GM12878 (cell line): ENCODE data around the gene OSBPL7. TPM values are rescaled to one million over a fixed set of nuclear protein-coding genes. Genes with fewer than 3 reads are reported as not detected.

Source experiments
- ATAC-seq: fragments of 200-7000 bp; cut with Tn5 transposase; 3 replicates; pipeline ENCODE4 v1.9.1; 2020; ENCODE audit warnings: mild to moderate bottlenecking, moderate library complexity
- BruUV-seq: library from RNA; stranded (reverse); fragments of 400-500 nt; replicated peaks from 2 replicates; lab custom pipeline; 2021; lab: Mats Ljungman, UMichigan
- CTCF ChIA-PET: fragments of 300-600 bp; sonication (Branson Sonifier 250); formaldehyde crosslinking; extraction: SDS; loops from one replicate; lab custom pipeline; 2021; ENCODE audit warnings: inconsistent platforms; lab: Yijun Ruan, JAX
- POLR2A ChIA-PET: fragments of 350-600 bp; formaldehyde crosslinking; extraction: SDS; loops from one replicate; lab custom pipeline; 2021; ENCODE audit warnings: inconsistent platforms; lab: Charles Lee
- RAD21 ChIA-PET: fragments of 300-600 bp; sonication (Branson Sonifier 250); formaldehyde crosslinking; loops from one replicate; lab custom pipeline; 2023; ENCODE audit warnings: antibody characterized with exemption; ENCODE audit not compliant: unreplicated experiment; lab: Charles Lee
- SMC1A ChIA-PET: fragments of 300-600 bp; sonication (Branson Sonifier 250); formaldehyde crosslinking; loops from one replicate; lab custom pipeline; 2023; ENCODE audit not compliant: unreplicated experiment, uncharacterized antibody; lab: Charles Lee
- DNase-seq: peaks from one replicate; pipeline ENCODE4 v3.0.0-alpha.2; 2011; ENCODE audit warnings: low read depth, low spot score
- FAIRE-seq: peaks from 3 replicates; lab custom pipeline; 2011; peaks lifted over from hg19 to GRCh38; lab: Jason Lieb, UNC
- H2AFZ ChIP-seq: 2 replicates; pipeline ENCODE4 v1.6.0; 2011; ENCODE audit warnings: low read depth, low read length, control low read depth; ENCODE audit not compliant: control insufficient read depth
- H3K27ac ChIP-seq: 2 replicates; pipeline ENCODE4 v1.5.1; 2011; ENCODE audit warnings: control low read depth; ENCODE audit not compliant: control insufficient read depth, insufficient read depth
- H3K27me3 ChIP-seq, 2 experiments: replicated peaks in 1 of 2; 2 replicates each; pipeline versions ENCODE4 v1.6.0 to v1.6.1; 2011; ENCODE audit warnings: low read length in 1 of 2; ENCODE audit not compliant: control insufficient read depth in 2 of 2, insufficient read depth in 2 of 2
- H3K36me3 ChIP-seq, 2 experiments: 2 replicates each; pipeline ENCODE4 v1.5.1; 2011; ENCODE audit warnings: low read length in 1 of 2; ENCODE audit not compliant: control insufficient read depth in 2 of 2, insufficient read depth in 2 of 2
- H3K4me1 ChIP-seq: 2 replicates; pipeline ENCODE4 v1.6.1; 2011; ENCODE audit warnings: mild to moderate bottlenecking, low read length, moderate library complexity, mixed read lengths; ENCODE audit not compliant: control insufficient read depth, insufficient read depth
- H3K4me2 ChIP-seq: 2 replicates; pipeline ENCODE4 v1.6.0; 2011; ENCODE audit warnings: control low read depth; ENCODE audit not compliant: control insufficient read depth, insufficient read depth
- H3K4me3 ChIP-seq: fragments of 200-600 bp; sonication (generic); 2 replicates; pipeline ENCODE4 v1.5.1; 2016
- H3K79me2 ChIP-seq: 2 replicates; pipeline ENCODE4 v1.6.0; 2011; ENCODE audit warnings: low read length; ENCODE audit not compliant: control insufficient read depth, insufficient read depth
- H3K9ac ChIP-seq: 2 replicates; pipeline ENCODE4 v1.8.0; 2011; ENCODE audit warnings: low read length, control low read depth, mixed read lengths; ENCODE audit not compliant: control insufficient read depth, insufficient read depth
- H3K9me3 ChIP-seq: replicated peaks from 3 replicates; pipeline ENCODE4 v1.5.1; 2011; ENCODE audit warnings: mild to moderate bottlenecking, low read length; ENCODE audit not compliant: control insufficient read depth, insufficient read depth
- H4K20me1 ChIP-seq: 2 replicates; pipeline ENCODE4 v1.6.0; 2011; ENCODE audit not compliant: control insufficient read depth, insufficient read depth
- ASH2L ChIP-seq: fragments of 300-600, 200-600 bp; sonication (generic); IDR thresholded peaks from 2 replicates; pipeline ENCODE4 v1.6.1; 2017; ENCODE audit warnings: low read depth, mild to moderate bottlenecking, borderline replicate concordance
- BACH1 ChIP-seq: fragments of 450-650 bp; IDR thresholded peaks from 2 replicates; pipeline ENCODE4 v1.6.1; 2017; ENCODE audit warnings: mild to moderate bottlenecking, borderline replicate concordance
- CREB1 ChIP-seq: IDR thresholded peaks from 2 replicates; pipeline ENCODE4 v1.6.1; 2012; ENCODE audit warnings: low read depth, mild to moderate bottlenecking, inconsistent platforms
- DPF2 ChIP-seq: fragments of 450-650 bp; IDR thresholded peaks from 2 replicates; pipeline ENCODE4 v1.6.1; 2017; ENCODE audit warnings: mild to moderate bottlenecking
- EGR1 ChIP-seq, 2 experiments: IDR thresholded peaks; 1 replicate in 1 of 2; 2 replicates in 1 of 2; pipeline ENCODE4 v1.6.1; 2011 to 2012; ENCODE audit warnings: low read depth in 2 of 2, low read length in 2 of 2, borderline replicate concordance in 1 of 2, mild to moderate bottlenecking in 1 of 2, moderate library complexity in 1 of 2
- FOXK2 ChIP-seq: fragments of 450-650 bp; IDR thresholded peaks from 2 replicates; pipeline ENCODE4 v1.6.1; 2017; ENCODE audit warnings: mild to moderate bottlenecking, moderate library complexity
- HDAC6 ChIP-seq: fragments of 200-600 bp; sonication (generic); IDR thresholded peaks from one replicate; pipeline ENCODE4 v1.8.0; 2017; ENCODE audit warnings: antibody characterized with exemption; ENCODE audit not compliant: unreplicated experiment
- JUNB ChIP-seq: IDR thresholded peaks from 2 replicates; pipeline ENCODE4 v1.6.1; 2016; ENCODE audit warnings: antibody characterized with exemption, mild to moderate bottlenecking
- MTA3 ChIP-seq: IDR thresholded peaks from 2 replicates; pipeline ENCODE4 v1.6.1; 2012; ENCODE audit warnings: low read length, inconsistent platforms, borderline replicate concordance
- NBN ChIP-seq: fragments of 450-650 bp; IDR thresholded peaks from 2 replicates; pipeline ENCODE4 v1.6.1; 2016
- NR2F1 ChIP-seq: fragments of 450-650 bp; conservative IDR thresholded peaks from 2 replicates; pipeline ENCODE4 v1.6.1; 2017; ENCODE audit warnings: mild to moderate bottlenecking
- RCOR1 ChIP-seq: conservative IDR thresholded peaks from 2 replicates; pipeline ENCODE4 v1.6.1; 2012; ENCODE audit warnings: low read depth, low read length, improper control_type of control experiment
- SIN3A ChIP-seq: IDR thresholded peaks from 2 replicates; pipeline ENCODE4 v1.6.1; 2012; ENCODE audit warnings: low read depth, low read length, improper control_type of control experiment
- SREBF1 ChIP-seq: IDR thresholded peaks from 2 replicates; pipeline ENCODE4 v1.6.1; 2012; ENCODE audit warnings: mild to moderate bottlenecking, low read length
- ZNF207 ChIP-seq: fragments of 450-650 bp; IDR thresholded peaks from 2 replicates; pipeline ENCODE4 v1.6.1; 2014; ENCODE audit warnings: antibody characterized with exemption, mild to moderate bottlenecking, borderline replicate concordance
- in situ Hi-C: fragments of 300-500 bp; cut with MboI; formaldehyde crosslinking; loops from 9 replicates; pipeline ENCODE4 v1.14.3; 2018; ENCODE audit warnings: mixed read lengths
- intact Hi-C: fragments of 100-400 bp; cut with micrococcal nuclease; formaldehyde crosslinking; loops from one replicate; pipeline ENCODE4 v1.14.2; 2022; ENCODE audit not compliant: unreplicated experiment
- polyA plus RNA-seq, 11 experiments: library from polyadenylated mRNA; depleted of rRNA in 4 of 11; unstranded in 6 of 11; stranded (reverse) in 5 of 11; fragments of >200 nt; fragmentation: Nextera tagmentation in 4 of 11; fragmentation: Illumina TruSeq in 1 of 11; extraction: Ambion mirVana in 4 of 11; extraction: Trizol in 1 of 11; gene quantifications; 1 replicate in 1 of 11; 2 replicates in 10 of 11; pipeline versions ENCODE4 v1.2.1 to v1.2.3, GENCODE V29; 2011 to 2016; ENCODE audit warnings: inconsistent platforms in 2 of 11, missing spikeins in 2 of 11, low read depth in 1 of 11
- total RNA-seq, 4 experiments: library from RNA; depleted of rRNA in 3 of 4; stranded (reverse); fragments of >200 nt in 3 of 4; fragmentation: Illumina TruSeq in 1 of 4; extraction: Trizol in 1 of 4; gene quantifications; 2 replicates each; pipeline versions ENCODE4 v1.2.1 to v1.2.3, GENCODE V29; 2013 to 2021
- TF ChIP-seq, protein P1 (sequence below): IDR thresholded peaks from 2 replicates; pipeline ENCODE4 v1.6.1; 2012; ENCODE audit warnings: improper control_type of control experiment, low read depth, low read length; ENCODE audit not compliant: insufficient replicate concordance
- TF ChIP-seq, protein P2 (sequence below): IDR thresholded peaks from 2 replicates; pipeline ENCODE4 v1.6.1; 2011; ENCODE audit warnings: borderline replicate concordance, low read depth, mild to moderate bottlenecking, moderate library complexity, mixed read lengths, low read length; ENCODE audit not compliant: insufficient read depth; ENCODE audit errors: extremely low read length
- TF ChIP-seq, protein P3 (sequence below): fragments of 450-650 bp; IDR thresholded peaks from 2 replicates; pipeline ENCODE4 v1.6.1; 2018; ENCODE audit warnings: borderline replicate concordance, mild to moderate bottlenecking; ENCODE audit not compliant: partially characterized antibody

OSBPL7 gene
- total and polyA plus RNA-seq, 10 of the 15 experiments (the other 5 are each of a cell fraction or from before 2014, with no cell fraction given), result 0.50 to 16.1 (median 6.7) TPM

DNA sequence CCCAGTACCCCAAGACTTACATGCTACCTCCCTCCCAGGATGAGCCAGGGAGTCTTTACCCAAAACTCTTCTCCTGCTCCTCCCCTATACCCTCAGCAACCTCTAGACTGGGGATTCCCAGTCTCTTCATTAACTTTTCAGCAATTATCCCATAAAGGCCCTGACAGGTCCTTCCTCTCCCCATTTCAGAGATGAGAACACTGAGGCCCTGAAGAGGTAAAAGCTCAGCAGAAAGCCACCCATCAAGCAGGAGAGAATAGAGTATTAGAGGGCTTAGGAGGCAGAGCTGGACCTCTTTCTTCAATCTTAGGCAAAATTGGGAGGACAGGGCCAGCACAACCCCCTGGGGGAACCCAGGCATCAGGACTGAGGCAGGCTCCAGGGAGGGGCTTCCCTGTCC is 35.2 kb upstream of the OSBPL7 start:
- peaks cover 5% of the 10 kb centered on the region for H3K4me1 ChIP-seq
- no peaks in the 10 kb centered on the region for H3K36me3 ChIP-seq
- CTCF ChIA-PET, result interaction anchor here (1.0 to 3.6 kb wide), 4 partner anchors 10 to 161 kb away, joined by 3 to 14 read pairs (median 4); partner anchors contain the start of gene SCRN2
- H3K79me2 ChIP-seq, result no peaks in the 10 kb centered on the region
- no peaks in the 10 kb centered on the region for H3K9me3 ChIP-seq
- H4K20me1 ChIP-seq, result no peaks in the 10 kb centered on the region
- H3K4me3 ChIP-seq, result no peak overlapping the region
- H3K27me3 ChIP-seq, result peaks cover 13 to 38% of the 10 kb centered on the region in 2 experiments
- no peak overlapping the region for H3K27ac ChIP-seq
- no TSS peak for BruUV-seq
- no peak for FAIRE-seq
- in situ Hi-C loops, result no loop called here
- POLR2A ChIA-PET, result interaction anchor here (0.6 kb wide), 1 partner anchor 34 kb away, joined by 5 read pairs; no protein-coding TSS in a partner anchor
- H2AFZ ChIP-seq, result no peak overlapping the region
- no peak for DNase-seq
- H3K9ac ChIP-seq, result no peak overlapping the region
- SMC1A ChIA-PET, result interaction anchor here (1.3 kb wide), 1 partner anchor 35 kb away, joined by 3 read pairs; no protein-coding TSS in a partner anchor
- no peak overlapping the region for H3K4me2 ChIP-seq
- RAD21 ChIA-PET, result no interaction called here
- no peak for ATAC-seq
- intact Hi-C loops, result no loop called here
- TF ChIP-seq SIN3A (no peak), ZNF207 (no peak), JUNB (no peak), ASH2L (no peak), SREBF1 (no peak), EGR1 (IDR thresholded peaks at IDR 0.05; ENCODE audit: borderline replicate concordance in 1 of 2, low read depth in 2 of 2, low read length in 2 of 2) (no peak), NR2F1 (no peak), BACH1 (no peak), CREB1 (no peak), DPF2 (no peak), RCOR1 (no peak), FOXK2 (no peak), NBN (no peak), HDAC6 (no peak), MTA3 (no peak)
- TF ChIP-seq, protein P1, sequence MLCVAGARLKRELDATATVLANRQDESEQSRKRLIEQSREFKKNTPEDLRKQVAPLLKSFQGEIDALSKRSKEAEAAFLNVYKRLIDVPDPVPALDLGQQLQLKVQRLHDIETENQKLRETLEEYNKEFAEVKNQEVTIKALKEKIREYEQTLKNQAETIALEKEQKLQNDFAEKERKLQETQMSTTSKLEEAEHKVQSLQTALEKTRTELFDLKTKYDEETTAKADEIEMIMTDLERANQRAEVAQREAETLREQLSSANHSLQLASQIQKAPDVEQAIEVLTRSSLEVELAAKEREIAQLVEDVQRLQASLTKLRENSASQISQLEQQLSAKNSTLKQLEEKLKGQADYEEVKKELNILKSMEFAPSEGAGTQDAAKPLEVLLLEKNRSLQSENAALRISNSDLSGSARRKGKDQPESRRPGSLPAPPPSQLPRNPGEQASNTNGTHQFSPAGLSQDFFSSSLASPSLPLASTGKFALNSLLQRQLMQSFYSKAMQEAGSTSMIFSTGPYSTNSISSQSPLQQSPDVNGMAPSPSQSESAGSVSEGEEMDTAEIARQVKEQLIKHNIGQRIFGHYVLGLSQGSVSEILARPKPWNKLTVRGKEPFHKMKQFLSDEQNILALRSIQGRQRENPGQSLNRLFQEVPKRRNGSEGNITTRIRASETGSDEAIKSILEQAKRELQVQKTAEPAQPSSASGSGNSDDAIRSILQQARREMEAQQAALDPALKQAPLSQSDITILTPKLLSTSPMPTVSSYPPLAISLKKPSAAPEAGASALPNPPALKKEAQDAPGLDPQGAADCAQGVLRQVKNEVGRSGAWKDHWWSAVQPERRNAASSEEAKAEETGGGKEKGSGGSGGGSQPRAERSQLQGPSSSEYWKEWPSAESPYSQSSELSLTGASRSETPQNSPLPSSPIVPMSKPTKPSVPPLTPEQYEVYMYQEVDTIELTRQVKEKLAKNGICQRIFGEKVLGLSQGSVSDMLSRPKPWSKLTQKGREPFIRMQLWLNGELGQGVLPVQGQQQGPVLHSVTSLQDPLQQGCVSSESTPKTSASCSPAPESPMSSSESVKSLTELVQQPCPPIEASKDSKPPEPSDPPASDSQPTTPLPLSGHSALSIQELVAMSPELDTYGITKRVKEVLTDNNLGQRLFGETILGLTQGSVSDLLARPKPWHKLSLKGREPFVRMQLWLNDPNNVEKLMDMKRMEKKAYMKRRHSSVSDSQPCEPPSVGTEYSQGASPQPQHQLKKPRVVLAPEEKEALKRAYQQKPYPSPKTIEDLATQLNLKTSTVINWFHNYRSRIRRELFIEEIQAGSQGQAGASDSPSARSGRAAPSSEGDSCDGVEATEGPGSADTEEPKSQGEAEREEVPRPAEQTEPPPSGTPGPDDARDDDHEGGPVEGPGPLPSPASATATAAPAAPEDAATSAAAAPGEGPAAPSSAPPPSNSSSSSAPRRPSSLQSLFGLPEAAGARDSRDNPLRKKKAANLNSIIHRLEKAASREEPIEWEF, result no peak
- TF ChIP-seq, protein P2, sequence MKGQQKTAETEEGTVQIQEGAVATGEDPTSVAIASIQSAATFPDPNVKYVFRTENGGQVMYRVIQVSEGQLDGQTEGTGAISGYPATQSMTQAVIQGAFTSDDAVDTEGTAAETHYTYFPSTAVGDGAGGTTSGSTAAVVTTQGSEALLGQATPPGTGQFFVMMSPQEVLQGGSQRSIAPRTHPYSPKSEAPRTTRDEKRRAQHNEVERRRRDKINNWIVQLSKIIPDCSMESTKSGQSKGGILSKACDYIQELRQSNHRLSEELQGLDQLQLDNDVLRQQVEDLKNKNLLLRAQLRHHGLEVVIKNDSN, result no peak
- TF ChIP-seq, protein P3, sequence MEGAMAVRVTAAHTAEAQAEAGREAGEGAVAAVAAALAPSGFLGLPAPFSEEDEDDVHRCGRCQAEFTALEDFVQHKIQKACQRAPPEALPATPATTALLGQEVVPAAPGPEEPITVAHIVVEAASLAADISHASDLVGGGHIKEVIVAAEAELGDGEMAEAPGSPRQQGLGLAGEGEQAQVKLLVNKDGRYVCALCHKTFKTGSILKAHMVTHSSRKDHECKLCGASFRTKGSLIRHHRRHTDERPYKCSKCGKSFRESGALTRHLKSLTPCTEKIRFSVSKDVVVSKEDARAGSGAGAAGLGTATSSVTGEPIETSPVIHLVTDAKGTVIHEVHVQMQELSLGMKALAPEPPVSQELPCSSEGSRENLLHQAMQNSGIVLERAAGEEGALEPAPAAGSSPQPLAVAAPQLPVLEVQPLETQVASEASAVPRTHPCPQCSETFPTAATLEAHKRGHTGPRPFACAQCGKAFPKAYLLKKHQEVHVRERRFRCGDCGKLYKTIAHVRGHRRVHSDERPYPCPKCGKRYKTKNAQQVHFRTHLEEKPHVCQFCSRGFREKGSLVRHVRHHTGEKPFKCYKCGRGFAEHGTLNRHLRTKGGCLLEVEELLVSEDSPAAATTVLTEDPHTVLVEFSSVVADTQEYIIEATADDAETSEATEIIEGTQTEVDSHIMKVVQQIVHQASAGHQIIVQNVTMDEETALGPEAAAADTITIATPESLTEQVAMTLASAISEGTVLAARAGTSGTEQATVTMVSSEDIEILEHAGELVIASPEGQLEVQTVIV, result no peak
